Measurements from ENCODE around the gene NF1. TPM values are rescaled to one million over a fixed set of nuclear protein-coding genes. Genes with fewer than 3 reads are reported as not detected.

Gene NF1
- total RNA-seq, 4 donors from 2014 or later, result 41.7 to 69.9 (median 54.4) TPM

- Histone ChIP-seq H3K9me3 (no peaks in the 10 kb centered on the region), H3K4me1 (peaks cover 0 to 7% (median 0%) of the 10 kb centered on the region in 3 donors), H3K27ac (no peak overlapping the region), H3K27me3 (peaks cover 33% of the 10 kb centered on the region), H3K36me3 (no peaks in the 10 kb centered on the region), H3K4me3 (no peak overlapping the region)
- ATAC-seq, result no peak
- TF ChIP-seq POLR2A (IDR thresholded peaks at IDR 0.05) (no peak), EP300 (IDR thresholded peaks at IDR 0.05) (no peak), POLR2AphosphoS5 (IDR thresholded peaks at IDR 0.05) (no peak), CTCF (IDR thresholded peaks at IDR 0.05) (no peak)
- WGBS, 2 donors (ENCODE audit: low coverage in 1 of 2), result 14 to 90% methylated on average over 1 of the region's 6 CpGs
Observed at GRCh38 chr17:31412511-31412910, 317.7 kb downstream of the NF1 start.

- Histone ChIP-seq H3K27ac (no peak overlapping the region), H3K4me1 (peaks cover 0 to 7% (median 0%) of the 10 kb centered on the region in 3 donors), H3K27me3 (peaks cover 33% of the 10 kb centered on the region), H3K36me3 (no peaks in the 10 kb centered on the region), H3K9me3 (no peaks in the 10 kb centered on the region), H3K4me3 (no peak overlapping the region)
- TF ChIP-seq POLR2AphosphoS5 (IDR thresholded peaks at IDR 0.05) (no peak), EP300 (IDR thresholded peaks at IDR 0.05) (no peak), POLR2A (IDR thresholded peaks at IDR 0.05) (no peak), CTCF (IDR thresholded peaks at IDR 0.05) (no peak)
- ATAC-seq, result no peak
- WGBS, 2 donors (ENCODE audit: low coverage in 1 of 2), result 30 to 75% methylated on average over 4 of the region's 15 CpGs
Observed at GRCh38 chr17:31413081-31413799, 318.5 kb downstream of the NF1 start.

DNA sequence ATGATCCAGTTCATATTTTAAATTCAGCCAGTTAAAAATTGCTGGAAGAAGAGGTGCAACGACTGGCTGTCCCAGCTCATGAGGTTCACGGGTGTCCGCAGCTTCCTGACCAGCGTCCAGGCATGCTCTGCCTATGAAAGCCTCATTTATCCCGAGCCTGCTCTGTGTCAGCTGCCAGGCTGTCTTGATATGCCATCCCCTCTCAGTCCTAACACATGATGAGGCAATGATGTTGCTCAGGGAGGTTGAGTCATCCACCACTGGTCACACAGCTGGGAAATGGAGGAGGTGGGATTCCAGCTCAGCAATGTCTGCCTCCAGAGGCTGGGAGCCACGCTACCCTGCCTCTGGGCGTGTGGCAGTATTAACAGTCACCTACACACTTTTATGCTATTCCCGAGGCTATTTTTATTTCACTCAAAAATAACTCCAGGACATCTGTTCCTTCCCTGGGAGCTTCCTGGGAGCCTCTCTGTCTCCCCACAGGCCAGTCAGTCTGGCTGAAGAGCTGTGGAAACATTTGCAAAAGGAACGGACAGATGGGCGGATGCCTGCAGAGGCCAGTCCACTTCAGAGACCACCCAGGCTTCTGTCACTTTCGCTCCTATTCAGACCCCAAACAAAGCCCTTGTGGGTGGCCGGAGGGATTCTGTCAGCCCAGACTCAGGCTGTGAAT is 319.2 kb downstream of the NF1 start:
- H3K4me1 ChIP-seq, result peaks cover 0 to 7% (median 0%) of the 10 kb centered on the region in 3 donors
- ATAC-seq, result no peak
- no peaks in the 10 kb centered on the region for H3K9me3 ChIP-seq
- H3K4me3 ChIP-seq, result no peak overlapping the region
- no peaks in the 10 kb centered on the region for H3K36me3 ChIP-seq
- no peak overlapping the region for H3K27ac ChIP-seq
- WGBS, 2 donors (ENCODE audit: low coverage in 1 of 2), result 14 to 18% methylated on average over 4 to 8 of the region's 12 CpGs
- H3K27me3 ChIP-seq, result peaks cover 33% of the 10 kb centered on the region
- no peak for TF ChIP-seq POLR2AphosphoS5 (IDR thresholded peaks at IDR 0.05)
- TF ChIP-seq POLR2A (IDR thresholded peaks at IDR 0.05), result no peak
- TF ChIP-seq EP300 (IDR thresholded peaks at IDR 0.05), result no peak

DNA sequence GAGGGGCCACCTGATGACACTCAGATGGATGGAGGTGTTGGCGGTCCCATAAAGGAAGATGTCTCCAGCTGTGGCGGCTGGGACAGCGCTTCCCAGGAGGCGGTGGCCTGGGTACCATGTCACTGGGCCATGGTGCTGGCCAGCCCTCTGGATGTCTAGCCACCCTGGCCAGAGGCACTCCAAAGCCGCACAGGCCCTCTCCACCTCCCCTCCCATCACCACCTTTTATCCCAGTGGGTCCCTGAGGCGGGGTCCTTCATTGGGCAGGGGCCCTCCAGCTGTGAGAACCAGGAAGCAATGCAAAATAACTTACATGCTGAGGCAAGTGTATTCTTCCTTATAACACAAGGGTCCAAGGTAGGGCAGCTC is 319.8 kb downstream of the NF1 start:
- WGBS, 2 donors (ENCODE audit: low coverage in 1 of 2), result 80% methylated on average over 1 of the region's 6 CpGs; no CpG with 5 or more reads in 1 of the 2 donors
- H3K27ac ChIP-seq, result no peak overlapping the region
- no peaks in the 10 kb centered on the region for H3K36me3 ChIP-seq
- peaks cover 33% of the 10 kb centered on the region for H3K27me3 ChIP-seq
- no peak overlapping the region for H3K4me3 ChIP-seq
- H3K4me1 ChIP-seq, result peaks cover 0 to 7% (median 0%) of the 10 kb centered on the region in 3 donors
- TF ChIP-seq POLR2A (IDR thresholded peaks at IDR 0.05) (no peak), POLR2AphosphoS5 (IDR thresholded peaks at IDR 0.05) (no peak), EP300 (IDR thresholded peaks at IDR 0.05) (no peak), CTCF (IDR thresholded peaks at IDR 0.05) (no peak)
- no peak for ATAC-seq
- no peaks in the 10 kb centered on the region for H3K9me3 ChIP-seq

DNA sequence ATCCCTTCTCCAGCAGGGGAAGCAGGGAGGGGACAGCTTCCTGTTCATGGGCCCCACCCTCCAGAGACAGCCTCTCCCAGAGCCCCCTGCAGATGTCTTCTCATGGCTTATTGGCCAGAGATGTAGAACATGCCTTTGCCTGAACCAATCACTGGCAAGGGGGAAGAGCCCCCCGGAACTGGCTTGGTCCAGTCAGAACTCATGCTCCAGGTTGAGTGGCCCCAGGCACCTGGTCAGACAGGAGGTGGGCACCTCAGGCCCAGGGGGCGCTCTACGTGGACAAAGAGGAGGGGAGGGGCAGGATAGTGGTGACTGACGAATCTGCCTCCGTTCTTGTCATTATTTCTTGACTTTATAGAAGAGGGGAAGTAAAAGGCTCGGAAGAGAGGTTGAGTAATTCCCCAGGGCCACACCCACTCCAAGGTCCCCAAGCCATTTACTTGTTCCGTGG is 320.3 kb downstream of the NF1 start:
- Histone ChIP-seq H3K4me3 (no peak overlapping the region), H3K4me1 (peaks cover 0 to 7% (median 0%) of the 10 kb centered on the region in 3 donors), H3K27me3 (peaks cover 32% of the 10 kb centered on the region), H3K27ac (no peak overlapping the region), H3K9me3 (no peaks in the 10 kb centered on the region), H3K36me3 (no peaks in the 10 kb centered on the region)
- no peak for TF ChIP-seq CTCF (IDR thresholded peaks at IDR 0.05)
- TF ChIP-seq POLR2A (IDR thresholded peaks at IDR 0.05), result no peak
- no peak for TF ChIP-seq POLR2AphosphoS5 (IDR thresholded peaks at IDR 0.05)
- no peak for TF ChIP-seq EP300 (IDR thresholded peaks at IDR 0.05)
- no peak for ATAC-seq
- 71% methylated on average over 7 of the region's 7 CpGs; no CpG with 5 or more reads in 1 of the 2 donors for WGBS, 2 donors (ENCODE audit: low coverage in 1 of 2)

Data from gastroesophageal sphincter (tissue), 4 donors.